Activated effector memory CD4-positive, alpha-beta T cell treated with anti-CD3 and anti-CD28 coated beads, Interleukin-2, amount 50 U/mL, for 16 hours (primary cell): Measurements from ENCODE around the gene ALKAL2.
"Not testable (repeated sequence)": the region's sequence is repeated elsewhere in the genome, so short reads cannot be mapped to it uniquely, and the experiment has no call there.

Experiments used
- DNase-seq: peaks from one replicate; pipeline ENCODE4 v3.0.0-alpha.2; 2020

Gene ALKAL2

GRCh38 chr2:287911-288757 lies at the start of gene ALKAL2:
ALKAL2 (minus strand) TSS chr2:288091; CDS start chr2:287835, 256 bp downstream.
- no peak for DNase-seq

- not testable (repeated sequence) for DNase-seq
Measured at GRCh38 chr2:336949-337348, 49.1 kb upstream of the ALKAL2 start.

GRCh38 chr2:336360-336759 lies 48.5 kb upstream of the ALKAL2 start:
- no peak for DNase-seq

DNA sequence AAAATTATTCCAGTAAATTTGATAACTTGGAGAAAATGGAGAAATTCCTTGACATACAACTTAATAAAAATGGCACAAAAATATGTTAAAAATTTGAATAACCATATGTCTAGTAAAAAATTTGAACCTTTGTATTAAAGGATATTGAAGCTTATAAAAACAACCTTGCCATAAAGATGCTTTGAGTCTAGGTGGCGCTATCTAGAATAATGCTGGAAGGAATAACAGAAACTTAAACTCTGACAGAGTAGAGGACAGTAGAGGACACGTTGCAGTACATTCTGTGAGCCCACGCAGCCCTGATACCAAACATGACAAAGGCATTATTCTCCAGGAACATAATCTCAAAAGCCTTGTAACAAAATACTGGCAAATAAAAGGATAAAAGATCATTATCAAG lies 44.7 kb upstream of the ALKAL2 start:
- DNase-seq, result no peak

DNA sequence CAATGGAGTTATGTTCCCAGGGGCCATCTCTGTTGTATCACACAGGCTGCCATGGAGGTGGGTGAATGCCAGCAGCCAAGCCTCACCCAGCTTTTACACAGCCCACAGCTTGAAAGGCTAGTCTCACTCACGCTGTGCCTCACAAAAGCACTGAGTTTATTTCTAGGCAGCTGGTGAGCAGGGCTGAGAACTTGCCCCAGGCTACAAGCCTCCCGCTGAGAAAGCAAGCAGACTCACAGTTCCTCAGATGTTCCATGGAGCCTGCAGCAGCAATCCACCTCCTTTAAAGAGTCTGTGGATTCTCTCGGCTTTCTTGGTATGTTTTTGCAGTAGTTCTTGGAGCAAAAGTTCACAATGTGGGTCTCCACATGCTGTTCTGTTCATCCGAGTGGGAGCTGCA lies 40.9 kb upstream of the ALKAL2 start:
- no peak for DNase-seq

GRCh38 chr2:323035-323434 lies 35.1 kb upstream of the ALKAL2 start:
- no peak for DNase-seq

GRCh38 chr2:322326-322725 lies 34.4 kb upstream of the ALKAL2 start:
- DNase-seq, result no peak

DNA sequence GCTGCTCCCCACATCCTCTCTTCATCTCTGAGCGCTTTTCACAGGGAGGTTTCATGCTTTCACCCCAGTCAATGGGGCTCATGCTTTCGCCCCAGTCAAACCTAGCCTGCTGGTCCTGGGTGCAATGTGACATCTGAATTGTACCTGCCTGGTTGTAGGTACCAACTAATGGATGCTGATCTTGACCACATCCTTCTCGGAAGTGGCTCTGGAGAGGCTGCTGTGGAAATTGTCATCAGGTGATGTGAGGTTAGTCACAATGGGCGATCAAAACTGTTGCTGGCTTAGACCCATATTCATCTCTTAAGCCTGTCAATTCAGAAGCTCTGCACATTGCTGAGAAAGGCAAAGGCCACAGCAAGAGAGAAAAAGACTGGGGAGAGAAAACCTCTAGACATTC lies 32.7 kb upstream of the ALKAL2 start:
- no peak for DNase-seq

- DNase-seq, result no peak
Measured at GRCh38 chr2:319059-319600, 31.2 kb upstream of the ALKAL2 start.

GRCh38 chr2:317501-318424 lies 29.9 kb upstream of the ALKAL2 start:
- DNase-seq, result no peak

GRCh38 chr2:316381-316780 lies 28.5 kb upstream of the ALKAL2 start:
- DNase-seq, result no peak

- DNase-seq, result not testable (repeated sequence)
Measured at GRCh38 chr2:315925-316324, 28.0 kb upstream of the ALKAL2 start.

DNA sequence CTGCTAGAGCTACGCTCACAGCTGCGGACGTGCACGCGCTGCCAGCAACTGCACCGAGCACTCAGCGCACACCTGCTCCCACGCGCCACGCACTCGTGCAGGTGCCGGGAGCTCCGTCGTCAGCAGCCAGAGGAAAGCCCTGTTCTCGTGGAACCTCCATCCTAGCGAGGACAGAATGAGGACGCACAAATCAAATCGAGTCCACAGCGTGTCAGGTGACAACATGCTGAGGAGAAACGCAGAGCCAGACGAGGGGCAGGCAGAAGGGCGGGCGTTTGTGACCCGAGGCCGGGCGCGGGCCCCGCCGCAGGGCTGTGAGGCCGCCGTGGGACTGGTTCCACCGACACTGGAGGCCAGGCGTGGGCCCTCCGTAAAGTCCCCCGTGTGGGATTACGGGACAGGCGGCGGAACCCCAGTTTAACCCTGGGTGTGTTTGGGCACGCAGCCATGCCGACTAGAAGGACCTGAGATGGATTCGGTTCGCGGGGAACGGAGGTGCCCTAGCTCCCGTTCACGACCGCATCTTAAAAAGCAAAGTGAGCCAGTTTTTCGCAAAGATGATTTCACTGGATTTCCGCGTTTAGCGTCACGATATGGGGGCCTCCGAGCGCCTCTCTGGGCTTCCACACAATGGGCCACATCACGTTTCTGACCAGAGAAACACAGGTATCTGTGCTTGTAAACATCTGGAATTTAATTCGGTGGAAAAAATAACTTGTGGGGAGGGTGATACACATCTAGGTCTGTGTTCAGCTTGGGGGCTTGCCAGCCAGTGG lies 26.9 kb upstream of the ALKAL2 start:
- DNase-seq, result no peak

DNA sequence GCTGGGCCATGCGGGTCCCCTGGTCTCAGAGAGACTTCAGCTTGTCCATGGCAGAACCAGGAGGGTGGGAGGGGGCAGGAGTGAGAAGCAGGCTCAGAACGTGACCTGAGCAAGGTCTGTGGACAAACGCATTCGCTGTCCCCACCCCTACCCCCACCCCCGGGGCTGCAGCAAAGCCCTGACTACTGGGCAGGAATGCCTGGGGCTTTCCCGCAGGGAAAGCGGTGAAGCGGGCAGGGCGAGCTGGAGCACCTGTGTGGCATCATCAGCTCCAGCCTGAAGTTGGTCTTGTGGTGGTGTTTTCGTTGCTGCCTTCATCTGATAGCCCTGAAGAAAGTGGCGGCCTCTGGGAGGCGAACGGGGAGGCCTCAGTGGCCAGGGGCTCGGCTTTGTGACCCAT lies 26.1 kb upstream of the ALKAL2 start:
- no peak for DNase-seq

DNA sequence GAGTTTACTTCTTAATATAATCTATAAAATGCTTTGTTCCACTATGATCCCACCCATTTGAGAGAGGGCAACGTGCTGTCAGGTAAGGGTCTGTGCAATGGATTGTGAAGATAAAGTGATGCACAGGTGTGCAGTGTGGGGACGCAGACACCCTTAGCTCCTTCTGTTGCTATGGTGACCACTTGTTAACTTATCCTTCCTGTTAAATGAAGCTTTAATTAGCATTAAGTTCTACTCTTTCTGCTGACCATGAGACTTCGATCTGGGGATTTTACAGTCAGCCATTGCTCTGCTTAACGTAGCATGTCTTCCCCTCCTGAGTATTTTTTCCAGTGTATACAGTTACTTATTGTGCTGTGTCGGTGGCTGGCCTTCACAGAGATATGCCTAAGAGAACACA lies 23.1 kb upstream of the ALKAL2 start:
- no peak for DNase-seq

- DNase-seq, result no peak
Measured at GRCh38 chr2:309954-310510, 22.1 kb upstream of the ALKAL2 start.

DNA sequence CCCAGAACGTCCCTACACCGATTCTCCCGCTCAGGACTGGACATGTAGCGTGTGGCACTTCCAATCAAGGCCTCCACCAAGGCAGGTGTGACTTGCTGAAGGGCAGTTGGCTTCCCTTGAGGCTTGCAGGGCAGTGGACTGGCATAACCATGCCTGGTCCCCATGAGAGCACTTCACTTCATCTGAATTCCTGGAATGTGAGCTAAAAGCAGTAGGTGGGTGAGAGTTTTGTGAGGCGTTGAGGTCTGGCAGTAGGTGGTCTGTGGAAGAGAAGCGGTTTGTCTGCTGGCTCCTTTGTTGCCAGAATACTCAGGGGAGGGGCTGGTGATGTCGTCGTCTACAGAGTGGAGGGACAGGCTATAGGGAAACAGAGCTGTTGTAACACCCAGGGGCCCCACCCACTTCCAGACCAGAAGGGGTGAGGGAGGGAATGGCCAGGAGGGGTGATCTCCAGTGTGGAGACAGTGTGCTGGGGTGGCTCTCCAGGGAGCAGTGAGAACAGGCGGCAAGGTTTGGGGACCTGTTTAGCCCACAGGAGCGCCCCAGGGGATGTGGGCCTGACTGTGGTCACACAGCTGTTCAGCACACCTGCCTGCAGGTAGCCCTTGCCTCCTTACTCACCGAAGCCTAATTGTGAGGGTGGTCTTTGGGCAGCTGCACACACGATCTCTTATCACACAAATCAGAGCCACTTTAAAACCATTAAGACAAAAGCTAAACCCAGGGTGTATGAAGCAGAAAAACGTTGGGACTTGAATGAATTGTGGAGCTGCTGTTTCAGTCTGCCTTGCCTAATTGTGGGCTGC lies 21.5 kb upstream of the ALKAL2 start:
- no peak for DNase-seq

- DNase-seq, result no peak
Measured at GRCh38 chr2:305366-305765, 17.5 kb upstream of the ALKAL2 start.

GRCh38 chr2:296354-296753 lies 8.5 kb upstream of the ALKAL2 start:
- DNase-seq, result no peak

GRCh38 chr2:295090-295489 lies 7.2 kb upstream of the ALKAL2 start:
- no peak for DNase-seq

DNA sequence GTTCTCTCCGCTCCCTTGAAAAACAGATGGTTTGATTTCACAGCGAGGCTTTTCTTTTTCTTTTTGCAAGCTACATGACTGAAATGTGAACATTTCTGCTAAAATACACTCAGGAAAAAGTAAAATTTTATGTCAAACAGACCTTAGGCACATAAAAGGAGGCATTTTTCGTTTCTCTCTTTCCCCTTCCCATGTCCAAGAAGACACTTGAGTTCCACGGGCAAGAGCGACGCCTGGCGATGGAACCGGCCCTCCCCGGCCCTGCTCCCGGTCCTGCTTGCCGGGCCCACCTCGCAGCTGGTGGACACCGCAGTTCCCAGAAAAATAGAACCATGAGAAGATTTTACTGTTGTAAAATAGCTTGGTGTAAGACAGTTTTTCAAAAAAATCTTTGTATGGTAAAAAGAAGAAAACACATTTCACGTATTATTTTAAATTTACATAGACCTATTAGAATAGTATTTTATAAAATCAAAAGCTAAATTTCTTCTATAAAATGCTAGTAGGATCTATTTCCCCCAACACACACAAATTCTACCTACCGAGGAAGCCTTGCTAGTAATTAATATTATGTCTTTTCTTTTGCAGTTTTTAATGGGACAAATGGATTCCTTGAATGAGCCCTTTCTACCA lies 2.3 kb upstream of the ALKAL2 start:
- DNase-seq, result peak; percentile 78
